Kidney glomerular epithelial cell (primary cell): ENCODE data around the gene WDR73.
"Not testable (repeated sequence)": the region's sequence is repeated elsewhere in the genome, so short reads cannot be mapped to it uniquely, and the experiment has no call there.

Experiments used
- DNase-seq: peaks from one replicate; lab custom pipeline; 2025; lab: John Stamatoyannopoulos, UW

WDR73 gene

GRCh38 chr15:84657748-84658079 is 3.6 kb upstream of the WDR73 start:
- no peak for DNase-seq

DNA sequence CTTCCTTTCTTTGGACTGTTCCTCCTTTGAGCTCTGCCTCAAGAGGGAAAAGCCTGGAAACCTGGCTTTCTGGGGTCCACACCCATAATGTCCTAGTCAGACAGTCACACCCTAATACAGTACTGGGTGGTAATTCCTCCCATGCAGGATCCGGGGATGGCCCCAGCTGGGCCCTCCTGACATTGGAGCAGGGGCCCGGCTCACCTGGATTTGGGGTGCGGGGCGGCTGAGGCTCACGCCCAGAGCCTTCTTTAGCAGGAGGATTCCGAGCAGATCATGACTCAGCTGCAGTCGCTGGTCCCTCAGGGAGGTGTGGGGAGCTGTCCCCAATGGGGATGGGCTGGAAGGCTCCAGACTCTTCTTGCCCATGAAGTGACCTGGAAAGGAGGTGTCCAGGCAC is 2.9 kb upstream of the WDR73 start:
- no peak for DNase-seq

- peak; percentile 82 for DNase-seq
These were observed 788 bp upstream of the WDR73 start for GRCh38 chr15:84654689-84655453.

GRCh38 chr15:84653584-84653909 is 536 bp downstream of the WDR73 start:
- no peak for DNase-seq

DNA sequence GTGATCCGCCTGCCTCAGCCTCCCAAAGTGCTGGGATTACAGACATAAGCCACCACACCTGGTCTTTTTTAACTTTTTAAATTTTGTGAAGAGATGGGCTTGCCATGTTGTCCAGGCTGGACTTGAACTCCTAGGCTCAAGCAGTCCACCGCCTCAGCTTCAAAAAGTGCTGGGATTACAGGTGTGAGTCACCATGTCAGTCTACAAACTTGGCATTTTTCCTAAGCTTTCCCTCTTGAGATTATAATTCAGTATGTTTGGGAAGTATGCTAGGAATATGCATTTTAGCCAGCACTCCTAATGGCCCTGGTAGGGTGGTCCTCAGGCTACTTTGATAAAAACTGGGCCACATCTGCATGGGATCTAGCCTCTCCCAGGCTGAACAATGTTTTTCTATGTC is 4.4 kb downstream of the WDR73 start:
- DNase-seq: no peak

GRCh38 chr15:84648539-84648938 is 5.5 kb downstream of the WDR73 start:
- DNase-seq: no peak

- no peak for DNase-seq
These were observed 6.4 kb downstream of the WDR73 start for GRCh38 chr15:84647726-84648125.

GRCh38 chr15:84645997-84646396 is 8.1 kb downstream of the WDR73 start:
- no peak for DNase-seq

- no peak for DNase-seq
These were observed 8.6 kb downstream of the WDR73 start for GRCh38 chr15:84645496-84645895.

DNA sequence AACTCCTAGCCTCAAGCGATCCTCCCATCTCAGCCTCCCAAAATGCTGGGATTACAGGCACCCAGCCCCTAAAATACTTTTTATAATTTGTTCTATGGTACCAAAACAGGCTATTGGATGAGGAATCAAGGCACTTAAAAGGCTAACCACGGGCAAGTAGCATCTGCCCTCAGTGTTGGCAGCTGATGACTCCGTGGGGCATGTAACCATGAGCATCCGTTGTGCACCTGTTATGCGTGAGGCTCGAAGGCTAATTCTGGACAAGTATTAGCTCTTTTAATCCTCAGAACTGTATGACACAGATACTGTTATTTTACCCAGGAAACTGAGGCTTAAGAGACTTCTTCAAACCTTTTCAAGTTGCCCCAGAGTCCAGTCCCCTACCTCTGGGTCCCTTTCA is 10.2 kb downstream of the WDR73 start:
- DNase-seq: no peak

- not testable (repeated sequence) for DNase-seq
These were observed 11.4 kb downstream of the WDR73 start for GRCh38 chr15:84642640-84643039.

DNA sequence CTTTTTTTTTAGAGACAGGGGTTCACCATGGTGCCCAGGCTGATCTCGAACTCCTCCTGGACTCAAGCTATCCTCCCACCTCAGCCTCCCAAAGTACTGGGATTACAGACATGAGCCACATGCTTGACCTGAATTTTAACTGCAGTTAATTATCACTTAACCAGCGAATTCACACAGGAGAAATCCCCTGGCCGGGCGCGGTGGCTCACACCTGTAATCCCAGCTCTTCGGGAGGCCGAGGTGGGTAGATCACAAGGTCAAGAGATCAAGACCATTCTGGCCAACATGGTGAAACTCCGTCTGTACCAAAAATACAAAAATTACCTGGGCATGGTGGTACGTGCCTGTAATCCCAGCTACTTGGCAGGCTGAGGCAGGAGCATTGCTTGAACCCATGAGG is 12.2 kb downstream of the WDR73 start:
- not testable (repeated sequence) for DNase-seq

- peak; percentile 27 for DNase-seq
These were observed 16.0 kb downstream of the WDR73 start for GRCh38 chr15:84638103-84638502.

GRCh38 chr15:84634228-84634837 is 19.8 kb downstream of the WDR73 start:
- no peak for DNase-seq

- peak; percentile 61 for DNase-seq
These were observed 20.5 kb downstream of the WDR73 start for GRCh38 chr15:84633311-84634227.

- no peak for DNase-seq
These were observed 22.3 kb downstream of the WDR73 start for GRCh38 chr15:84631706-84632272.

GRCh38 chr15:84629033-84629432 is 25.1 kb downstream of the WDR73 start:
- DNase-seq: no peak

- DNase-seq: no peak
These were observed 29.0 kb downstream of the WDR73 start for GRCh38 chr15:84625123-84625522.

DNA sequence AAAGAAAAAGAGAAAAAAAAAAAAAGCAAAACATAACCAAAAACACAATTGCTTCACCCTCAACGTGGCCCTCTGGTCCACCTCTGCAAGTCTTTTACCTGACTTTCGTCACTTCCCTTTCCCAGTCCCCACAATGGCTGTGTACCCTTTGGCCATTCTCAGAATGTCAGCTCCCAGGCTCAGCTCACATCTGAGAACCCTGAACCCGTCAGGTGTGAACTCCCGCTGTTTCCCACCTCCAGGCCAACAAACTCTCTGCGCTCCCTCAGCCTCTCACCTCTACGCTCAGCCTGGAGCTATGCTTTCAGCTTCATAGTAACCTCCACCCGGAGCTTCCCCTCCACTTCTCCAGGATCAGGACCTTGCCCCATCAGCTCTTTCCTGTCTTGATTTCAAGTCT is 29.7 kb downstream of the WDR73 start:
- no peak for DNase-seq

DNA sequence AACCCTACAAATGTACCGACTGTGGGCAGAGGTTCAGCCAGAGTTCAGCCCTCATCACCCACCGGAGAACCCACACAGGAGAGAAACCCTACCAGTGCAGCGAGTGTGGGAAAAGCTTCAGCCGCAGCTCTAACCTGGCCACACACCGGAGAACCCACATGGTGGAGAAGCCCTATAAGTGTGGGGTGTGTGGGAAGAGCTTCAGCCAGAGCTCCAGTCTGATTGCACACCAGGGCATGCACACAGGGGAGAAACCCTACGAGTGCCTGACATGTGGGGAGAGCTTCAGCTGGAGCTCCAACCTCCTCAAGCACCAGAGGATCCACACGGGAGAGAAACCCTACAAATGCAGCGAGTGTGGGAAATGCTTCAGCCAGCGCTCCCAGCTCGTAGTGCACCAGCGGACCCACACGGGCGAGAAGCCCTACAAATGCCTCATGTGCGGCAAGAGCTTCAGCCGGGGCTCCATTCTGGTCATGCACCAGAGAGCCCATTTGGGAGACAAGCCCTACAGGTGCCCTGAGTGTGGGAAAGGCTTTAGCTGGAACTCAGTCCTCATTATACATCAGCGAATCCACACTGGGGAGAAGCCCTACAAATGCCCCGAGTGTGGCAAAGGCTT is 32.6 kb downstream of the WDR73 start:
- no peak for DNase-seq

- DNase-seq: no peak
These were observed 33.5 kb downstream of the WDR73 start for GRCh38 chr15:84620626-84621025.

- no peak for DNase-seq
These were observed 37.8 kb downstream of the WDR73 start for GRCh38 chr15:84616235-84616634.
